ENCODE data around the gene RIPOR3. TPM values are rescaled to one million over a fixed set of nuclear protein-coding genes. Genes with fewer than 3 reads are reported as not detected.

The RIPOR3 gene
- polyA plus RNA-seq, 1 of the 3 experiments (the other 2 are of a cell fraction) = 1.2 TPM

DNA sequence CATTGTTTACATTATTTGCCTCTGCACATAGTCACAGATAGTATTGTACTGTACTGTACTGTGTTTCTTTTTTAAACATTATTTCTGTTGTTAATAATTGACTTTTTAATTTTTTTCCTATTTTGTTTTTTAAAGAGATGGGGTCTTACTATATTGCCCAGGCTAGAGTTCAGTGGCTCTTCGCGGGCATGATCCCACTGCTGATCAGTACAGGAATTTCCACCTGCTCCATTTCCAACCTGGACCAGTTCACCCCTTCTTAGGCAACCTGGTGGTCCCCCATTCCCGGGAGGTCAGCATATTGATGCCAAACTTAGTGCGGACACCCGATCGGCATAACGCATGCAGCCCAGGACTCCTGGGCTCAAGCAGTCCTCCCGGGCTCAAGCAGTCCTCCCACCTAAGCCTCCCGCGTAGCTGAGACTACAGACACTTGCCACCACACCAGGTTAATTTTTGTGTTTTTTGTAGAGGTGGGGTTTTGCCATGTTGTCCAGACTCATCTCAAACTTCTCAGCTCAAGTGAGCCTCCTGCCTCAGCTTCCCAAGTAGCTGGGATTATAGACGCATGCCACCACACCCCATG, 133.7 kb downstream of the RIPOR3 start:
- DNase-seq = no peak
- H2AFZ ChIP-seq (ENCODE audit: low read depth) = no peak overlapping the region
- no peaks in the 10 kb centered on the region for H3K27me3 ChIP-seq (ENCODE audit: insufficient read depth)
- peak overlapping the region in 1 of 2 experiments; percentile 58; a peak in 2 of 4 replicates for H3K27ac ChIP-seq (ENCODE audit: low read depth in 2 of 2, low read length in 1 of 2)
- WGBS (ENCODE audit: low lambda C conversion rate) = 96% methylated on average over 11 of the region's 11 CpGs
- no peaks in the 10 kb centered on the region for H3K9me2 ChIP-seq
- H3F3A ChIP-seq (replicated peaks; ENCODE audit: insufficient read depth) = peaks cover 24% of the 10 kb centered on the region
- CTCF ChIA-PET = interaction anchor here (0.5 to 1.0 kb wide), 3 partner anchors 372 to 1032 kb away, joined by 3 read pairs; no protein-coding TSS in a partner anchor
- H4K20me1 ChIP-seq (ENCODE audit: insufficient read depth) = no peaks in the 10 kb centered on the region
- TF ChIP-seq, protein P1, sequence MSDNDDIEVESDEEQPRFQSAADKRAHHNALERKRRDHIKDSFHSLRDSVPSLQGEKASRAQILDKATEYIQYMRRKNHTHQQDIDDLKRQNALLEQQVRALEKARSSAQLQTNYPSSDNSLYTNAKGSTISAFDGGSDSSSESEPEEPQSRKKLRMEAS (IDR thresholded peaks at IDR 0.05; ENCODE audit: low read depth) = no peak
- no peak for TF ChIP-seq SIN3A (IDR thresholded peaks at IDR 0.05; ENCODE audit: borderline replicate concordance, low read depth, low read length)
- H3K4me1 ChIP-seq (ENCODE audit: control insufficient read depth in 1 of 2, insufficient read depth in 2 of 2, low read depth in 1 of 2, low read length in 1 of 2) = peaks cover 21 to 24% of the 10 kb centered on the region in 2 experiments; a peak in 3 of 4 replicates
- no peak overlapping the region for H3K4me3 ChIP-seq (ENCODE audit: low read depth in 2 of 2, low read length in 1 of 2)
- no peak overlapping the region for H3K4me2 ChIP-seq
- peaks cover 4 to 21% of the 10 kb centered on the region in 2 experiments for H3K36me3 ChIP-seq (replicated peaks in 1 of 2; ENCODE audit: control insufficient read depth in 1 of 2, insufficient read depth in 2 of 2, low read length in 1 of 2)
- H3K9ac ChIP-seq = no peak overlapping the region
- POLR2A ChIA-PET = no interaction called here
- no peaks in the 10 kb centered on the region for H3K9me3 ChIP-seq
- peaks cover 79% of the 10 kb centered on the region for H3K79me2 ChIP-seq (ENCODE audit: insufficient read depth)

- ChIA-PET POLR2A (no interaction called here), CTCF (interaction anchor here (0.9 to 1.8 kb wide), 2 partner anchors 20 to 27 kb away, joined by 3 to 5 read pairs; no protein-coding TSS in a partner anchor)
- TF ChIP-seq CTCF (IDR thresholded peaks at IDR 0.05) (no peak), TCF12 (IDR thresholded peaks at IDR 0.05) (no peak), TEAD4 (IDR thresholded peaks at IDR 0.05; ENCODE audit: borderline replicate concordance, insufficient read depth) (no peak), USF2 (IDR thresholded peaks at IDR 0.05; ENCODE audit: borderline replicate concordance, low read depth, low read length) (no peak), POLR2AphosphoS5 (IDR thresholded peaks at IDR 0.05; ENCODE audit: low read depth, low read length) (no peak), SMC3 (IDR thresholded peaks at IDR 0.05; ENCODE audit: low read depth, low read length) (no peak), IRF3 (IDR thresholded peaks at IDR 0.05; ENCODE audit: low read depth, low read length) (no peak)
- DNase-seq = no peak
- Histone ChIP-seq H3K9ac (no peak overlapping the region), H4K20me1 (ENCODE audit: insufficient read depth) (no peaks in the 10 kb centered on the region), H3K9me2 (no peaks in the 10 kb centered on the region), H3K4me1 (ENCODE audit: control insufficient read depth in 1 of 2, insufficient read depth in 2 of 2, low read depth in 1 of 2, low read length in 1 of 2) (peaks cover 5 to 6% of the 10 kb centered on the region in 2 experiments; a peak in 2 of 4 replicates), H3K79me2 (ENCODE audit: insufficient read depth) (peaks cover 75% of the 10 kb centered on the region), H3K4me3 (ENCODE audit: low read depth in 2 of 2, low read length in 1 of 2) (no peak overlapping the region), H3K27ac (ENCODE audit: low read depth in 2 of 2, low read length in 1 of 2) (no peak overlapping the region), H2AFZ (ENCODE audit: low read depth) (no peak overlapping the region), H3K4me2 (no peak overlapping the region), H3K36me3 (replicated peaks in 1 of 2; ENCODE audit: control insufficient read depth in 1 of 2, insufficient read depth in 2 of 2, low read length in 1 of 2) (peaks cover 4 to 16% of the 10 kb centered on the region in 2 experiments), H3K27me3 (ENCODE audit: insufficient read depth) (no peaks in the 10 kb centered on the region), H3F3A (replicated peaks; ENCODE audit: insufficient read depth) (peaks cover 15% of the 10 kb centered on the region), H3K9me3 (no peaks in the 10 kb centered on the region)
- WGBS (ENCODE audit: low lambda C conversion rate) = 86% methylated on average over 5 of the region's 5 CpGs
Observed at GRCh38 chr20:50555662-50556061, 135.7 kb downstream of the RIPOR3 start.

Data from SK-N-SH (cell line).